NCI-H510A treated with DMSO at 0.1 percent for 48 hours (cell line): ENCODE results near the gene RASGRP1.

Source experiments
- DNase-seq: peaks from one replicate; lab custom pipeline; 2025; lab: John Stamatoyannopoulos, UW

Gene RASGRP1

DNA sequence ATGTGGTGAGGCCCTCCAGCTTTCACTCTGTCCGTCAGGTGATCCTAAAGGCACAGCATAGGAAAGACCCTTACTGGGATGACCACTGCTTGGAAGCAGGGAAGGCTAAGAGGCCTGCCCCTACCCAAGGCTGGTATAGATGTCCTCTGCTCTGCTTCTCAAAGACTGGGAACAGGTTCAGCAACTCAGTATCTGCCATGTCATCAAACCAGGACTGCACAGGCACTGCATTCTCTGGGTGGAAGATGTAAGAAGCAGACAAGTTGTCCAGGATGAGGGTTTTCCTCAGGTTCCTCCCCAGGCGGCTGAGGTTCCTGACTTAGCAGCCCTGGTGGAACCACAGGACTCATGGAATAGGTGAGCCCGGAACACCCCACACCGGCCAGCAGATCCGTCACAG is 106.0 kb downstream of the RASGRP1 start:
- no peak for DNase-seq

- DNase-seq, result peak; percentile 10
Measured at GRCh38 chr15:38455092-38455491, 109.5 kb downstream of the RASGRP1 start.

DNA sequence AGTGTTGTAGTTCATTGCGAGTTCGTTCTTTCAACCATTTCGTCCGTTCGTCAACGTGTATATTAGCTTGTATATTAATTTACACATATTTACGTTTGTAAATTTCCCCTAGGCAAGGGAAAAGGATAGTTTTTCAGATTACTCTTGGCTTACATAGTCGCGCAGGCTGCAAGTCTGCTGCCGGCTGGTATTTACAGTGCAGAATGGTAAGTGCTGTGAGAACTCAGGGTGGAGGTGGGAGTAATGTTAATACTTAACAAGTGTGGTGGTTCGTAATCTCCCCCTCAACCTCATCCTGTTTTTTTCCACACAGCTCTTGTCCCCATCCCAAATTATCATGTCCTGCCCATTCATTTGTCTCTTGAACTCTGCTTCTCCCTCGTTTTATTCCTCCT is 109.9 kb downstream of the RASGRP1 start:
- DNase-seq, result no peak

DNA sequence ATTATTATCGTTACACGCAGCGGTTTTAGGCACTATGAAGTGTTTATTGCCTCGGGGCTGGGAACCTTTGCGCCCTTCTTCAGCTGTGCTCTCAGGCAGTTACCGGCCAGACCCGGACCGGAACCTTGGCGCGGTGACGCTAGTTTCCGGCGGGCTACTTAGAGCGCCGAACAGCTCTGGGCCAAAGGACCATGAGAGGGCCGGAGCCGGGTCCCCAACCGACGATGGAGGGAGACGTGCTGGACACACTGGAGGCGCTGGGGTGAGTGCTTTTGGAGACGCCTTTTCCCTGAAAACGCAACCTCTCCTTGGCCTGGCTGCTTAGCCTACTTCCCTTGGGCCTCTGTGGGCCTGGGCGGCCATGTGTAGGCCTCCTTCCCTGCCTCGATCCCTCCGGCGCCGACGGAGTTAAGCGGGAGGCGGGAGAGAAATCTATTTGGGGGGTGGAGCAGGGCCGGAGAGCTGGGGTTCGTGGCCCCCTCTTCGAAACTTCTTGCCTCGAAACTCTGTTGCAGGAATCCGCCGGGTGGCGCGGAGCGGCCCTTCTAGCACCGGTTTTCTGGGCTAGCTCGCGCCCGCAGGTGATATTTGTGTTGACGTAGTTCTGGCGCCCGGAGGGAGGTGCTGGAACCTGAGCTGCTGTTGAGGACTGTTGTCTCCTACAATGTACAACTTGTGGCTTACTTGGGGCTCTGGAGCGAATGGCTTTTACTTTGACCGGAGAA is 110.5 kb downstream of the RASGRP1 start, which contains the start of gene FAM98B:
Gene FAM98B (plus strand): TSS at position 157 of the 725 bp plus-strand sequence. CDS start 35 bp downstream, at position 192.
- DNase-seq, result peak; percentile 46

DNA sequence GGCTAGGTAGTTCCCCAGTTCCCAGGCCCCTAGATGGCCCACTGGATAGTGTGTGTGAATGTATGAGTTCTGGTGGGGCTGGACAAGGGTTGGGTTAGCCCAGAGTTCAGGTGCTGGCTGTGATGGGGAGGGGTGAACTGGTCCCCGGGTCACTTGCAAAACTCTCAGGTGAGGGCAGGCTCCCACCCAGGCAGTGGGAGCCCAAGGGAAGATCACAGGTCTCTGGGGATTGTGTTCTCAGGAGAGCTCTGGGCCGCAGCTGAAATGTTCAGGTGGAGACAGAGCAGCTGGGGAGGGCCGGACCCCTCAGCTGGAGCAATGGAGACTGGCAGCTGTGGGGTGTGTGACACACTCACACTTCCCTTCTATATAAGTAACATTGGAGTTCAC is 123.5 kb downstream of the RASGRP1 start:
- no peak for DNase-seq

- peak; percentile 79 for DNase-seq
Measured at GRCh38 chr15:38440353-38441129, 124.1 kb downstream of the RASGRP1 start.
